Parathyroid adenoma (tissue), 2 donors: ENCODE data around the gene GALNT18.

ENCODE experiments used
- H2AFZ ChIP-seq: fragments of 300-600 bp; sonication (generic); one replicate; pipeline ENCODE4 v1.7.0; 2017; ENCODE audit warnings: antibody characterized with exemption, mild to moderate bottlenecking
- H3K27ac ChIP-seq: fragments of 300-600 bp; sonication (generic); one replicate; pipeline ENCODE4 v1.7.0; 2017
- H3K27me3 ChIP-seq: fragments of 300-600 bp; sonication (generic); one replicate; pipeline ENCODE4 v1.7.0; 2017; ENCODE audit warnings: low read length; ENCODE audit not compliant: control insufficient read depth, insufficient read depth
- H3K36me3 ChIP-seq: fragments of 300-600 bp; sonication (generic); one replicate; pipeline ENCODE4 v1.7.0; 2017; ENCODE audit warnings: low read length; ENCODE audit not compliant: control insufficient read depth, insufficient read depth
- H3K4me1 ChIP-seq: fragments of 300-600 bp; sonication (generic); one replicate; pipeline ENCODE4 v1.7.0; 2017; ENCODE audit warnings: control low read depth
- H3K4me2 ChIP-seq: fragments of 300-600 bp; sonication (generic); one replicate; pipeline ENCODE4 v1.7.0; 2017; ENCODE audit warnings: low read length
- H3K4me3 ChIP-seq: fragments of 300-600 bp; sonication (generic); one replicate; pipeline ENCODE4 v1.7.0; 2017; ENCODE audit warnings: low read depth, low read length
- H3K79me2 ChIP-seq: fragments of 300-600 bp; sonication (generic); one replicate; pipeline ENCODE4 v1.7.0; 2017; ENCODE audit warnings: control low read depth
- H3K9ac ChIP-seq: fragments of 300-600 bp; sonication (generic); one replicate; pipeline ENCODE4 v1.7.0; 2017; ENCODE audit warnings: mild to moderate bottlenecking
- H3K9me3 ChIP-seq: fragments of 300-600 bp; sonication (generic); one replicate; pipeline ENCODE4 v1.7.0; 2017; ENCODE audit warnings: low read length; ENCODE audit not compliant: control insufficient read depth
- CTCF ChIP-seq: fragments of 300-600 bp; sonication (generic); IDR thresholded peaks from one replicate; pipeline ENCODE4 v1.7.0; 2017; ENCODE audit warnings: antibody characterized with exemption, mild to moderate bottlenecking
- donor health status: primary hyperparathyroidism.

The GALNT18 gene

GRCh38 chr11:11458485-11458884 lies 163.3 kb downstream of the GALNT18 start:
- H3K9me3 ChIP-seq, result no peaks in the 10 kb centered on the region
- H3K4me1 ChIP-seq, result no peaks in the 10 kb centered on the region
- no peaks in the 10 kb centered on the region for H3K27me3 ChIP-seq
- H3K27ac ChIP-seq, result no peak overlapping the region
- no peak overlapping the region for H2AFZ ChIP-seq
- H3K79me2 ChIP-seq, result peaks cover 3% of the 10 kb centered on the region
- no peak overlapping the region for H3K4me2 ChIP-seq
- no peaks in the 10 kb centered on the region for H3K36me3 ChIP-seq
- H3K4me3 ChIP-seq, result no peak overlapping the region
- TF ChIP-seq CTCF, result no peak
- H3K9ac ChIP-seq, result no peak overlapping the region

- no peak for TF ChIP-seq CTCF
- Histone ChIP-seq H3K27ac (no peak overlapping the region), H3K4me3 (no peak overlapping the region), H3K27me3 (no peaks in the 10 kb centered on the region), H3K79me2 (peaks cover 2% of the 10 kb centered on the region), H3K4me2 (no peak overlapping the region), H3K4me1 (no peaks in the 10 kb centered on the region), H3K36me3 (no peaks in the 10 kb centered on the region), H2AFZ (no peak overlapping the region), H3K9ac (no peak overlapping the region), H3K9me3 (no peaks in the 10 kb centered on the region)
Measured at GRCh38 chr11:11458001-11458400, 163.8 kb downstream of the GALNT18 start.

GRCh38 chr11:11456866-11457265 lies 164.9 kb downstream of the GALNT18 start:
- Histone ChIP-seq H2AFZ (no peak overlapping the region), H3K4me3 (no peak overlapping the region), H3K4me2 (no peak overlapping the region), H3K4me1 (no peaks in the 10 kb centered on the region), H3K9me3 (no peaks in the 10 kb centered on the region), H3K9ac (no peak overlapping the region), H3K27me3 (no peaks in the 10 kb centered on the region), H3K27ac (no peak overlapping the region), H3K79me2 (peaks cover 2% of the 10 kb centered on the region), H3K36me3 (no peaks in the 10 kb centered on the region)
- no peak for TF ChIP-seq CTCF

GRCh38 chr11:11454671-11455223 lies 167.1 kb downstream of the GALNT18 start:
- H3K36me3 ChIP-seq, result no peaks in the 10 kb centered on the region
- H3K4me2 ChIP-seq, result no peak overlapping the region
- H3K4me3 ChIP-seq, result no peak overlapping the region
- peaks cover 2% of the 10 kb centered on the region for H3K79me2 ChIP-seq
- no peaks in the 10 kb centered on the region for H3K4me1 ChIP-seq
- H3K27me3 ChIP-seq, result no peaks in the 10 kb centered on the region
- no peak overlapping the region for H3K27ac ChIP-seq
- no peaks in the 10 kb centered on the region for H3K9me3 ChIP-seq
- no peak overlapping the region for H2AFZ ChIP-seq
- no peak for TF ChIP-seq CTCF
- no peak overlapping the region for H3K9ac ChIP-seq

- Histone ChIP-seq H3K27me3 (no peaks in the 10 kb centered on the region), H3K4me3 (no peak overlapping the region)
- no peak for TF ChIP-seq CTCF
Measured at GRCh38 chr11:11451501-11452005, 170.3 kb downstream of the GALNT18 start.

More at GRCh38 chr11:11451501-11452005, 170.3 kb downstream of the GALNT18 start:
- no peak overlapping the region for H3K9ac ChIP-seq
- peaks cover 2% of the 10 kb centered on the region for H3K79me2 ChIP-seq
- no peak overlapping the region for H3K4me2 ChIP-seq
- no peak overlapping the region for H2AFZ ChIP-seq
- no peaks in the 10 kb centered on the region for H3K4me1 ChIP-seq
- no peaks in the 10 kb centered on the region for H3K9me3 ChIP-seq
- H3K27ac ChIP-seq, result no peak overlapping the region
- H3K36me3 ChIP-seq, result no peaks in the 10 kb centered on the region
